Mesodermal cell (in vitro differentiated cells): Measurements from ENCODE around the gene PNPLA7. TPM values are rescaled to one million over a fixed set of nuclear protein-coding genes. Genes with fewer than 3 reads are reported as not detected.
"Not testable (repeated sequence)": the region's sequence is repeated elsewhere in the genome, so short reads cannot be mapped to it uniquely, and the experiment has no call there.

Experiments used
- H3K27ac ChIP-seq: 2 replicates; pipeline ENCODE4 v1.7.0; 2013; ENCODE audit warnings: mild to moderate bottlenecking, low read depth, low read length, moderate library complexity; ENCODE audit not compliant: severe bottlenecking
- H3K36me3 ChIP-seq: 2 replicates; pipeline ENCODE4 v1.7.1; 2013; ENCODE audit warnings: mild to moderate bottlenecking, low read length, moderate library complexity; ENCODE audit not compliant: control insufficient read depth, insufficient read depth
- H3K4me1 ChIP-seq: one replicate; pipeline ENCODE4 v1.7.1; 2013; ENCODE audit warnings: mild to moderate bottlenecking, low read length; ENCODE audit not compliant: insufficient read depth, control insufficient read depth, poor library complexity, severe bottlenecking
- H3K4me3 ChIP-seq: 2 replicates; pipeline ENCODE4 v1.7.0; 2013; ENCODE audit warnings: low read length, control low read depth, mild to moderate bottlenecking; ENCODE audit not compliant: insufficient read depth, poor library complexity, severe bottlenecking; ENCODE audit errors: extremely low read depth
- H3K9me3 ChIP-seq: 2 replicates; pipeline ENCODE4 v1.7.1; 2013; ENCODE audit warnings: mild to moderate bottlenecking, low read length, moderate library complexity; ENCODE audit not compliant: control insufficient read depth
- WGBS, 2 experiments: methylation state at CpG; one replicate each; pipeline ENCODE4 v1.1.5; 2013; ENCODE audit warnings: missing lambda C conversion rate in 2 of 2; ENCODE audit not compliant: insufficient coverage in 2 of 2; 5-methylcytosine and 5-hydroxymethylcytosine counted together
- polyA plus RNA-seq, 2 experiments: library from polyadenylated mRNA; stranded (reverse); fragments of 50-300 nt; gene quantifications; one replicate each; pipeline ENCODE4 v1.2.3, GENCODE V29; 2013

The PNPLA7 gene
- 1.5 TPM for polyA plus RNA-seq (2013, experiment 1 of 2)
- polyA plus RNA-seq (2013, experiment 2 of 2): 1.6 TPM

- Histone ChIP-seq H3K36me3 (peaks cover 24% of the 10 kb centered on the region), H3K4me1 (peaks cover 4% of the 10 kb centered on the region), H3K9me3 (peaks cover 6% of the 10 kb centered on the region), H3K27ac (peak within 1 kb of the TSS; percentile 59), H3K4me3 (peak within 1 kb of the TSS; percentile 54)
- WGBS, 2 experiments: 10 to 23% methylated on average over 7 to 12 of the region's 13 CpGs
These were observed at the start of gene PNPLA7 for GRCh38 chr9:137550231-137550621. Gene PNPLA7, minus strand, starts transcription at chr9:137550402. Its CDS starts 205 bp downstream, at chr9:137550197.

GRCh38 chr9:137598943-137599342 lies 48.7 kb upstream of the PNPLA7 start:
- H3K9me3 ChIP-seq: no peaks in the 10 kb centered on the region
- WGBS, 2 experiments: 78 to 82% methylated on average over 8 of the region's 8 CpGs
- no peaks in the 10 kb centered on the region for H3K36me3 ChIP-seq
- no peaks in the 10 kb centered on the region for H3K4me1 ChIP-seq
- H3K27ac ChIP-seq: no peak overlapping the region
- no peak overlapping the region for H3K4me3 ChIP-seq

GRCh38 chr9:137596577-137596976 lies 46.4 kb upstream of the PNPLA7 start:
- H3K4me1 ChIP-seq, H3K4me3 ChIP-seq, H3K9me3 ChIP-seq, H3K27ac ChIP-seq, H3K36me3 ChIP-seq: not testable (repeated sequence)
- 78% methylated on average over 1 of the region's 7 CpGs; no CpG with 5 or more reads in 1 of the 2 experiments for WGBS, 2 experiments

GRCh38 chr9:137593176-137593575 lies 43.0 kb upstream of the PNPLA7 start:
- Histone ChIP-seq H3K4me1 (peaks cover 3% of the 10 kb centered on the region), H3K27ac (no peak overlapping the region), H3K4me3 (no peak overlapping the region), H3K36me3 (peaks cover 6% of the 10 kb centered on the region), H3K9me3 (no peaks in the 10 kb centered on the region)
- 89 to 90% methylated on average over 10 of the region's 12 CpGs for WGBS, 2 experiments

- H3K9me3 ChIP-seq: no peaks in the 10 kb centered on the region
- 90 to 95% methylated on average over 5 to 6 of the region's 7 CpGs for WGBS, 2 experiments
- no peak overlapping the region for H3K4me3 ChIP-seq
- H3K27ac ChIP-seq: no peak overlapping the region
- peaks cover 10% of the 10 kb centered on the region for H3K36me3 ChIP-seq
- H3K4me1 ChIP-seq: peaks cover 3% of the 10 kb centered on the region
These were observed 42.6 kb upstream of the PNPLA7 start for GRCh38 chr9:137592767-137593166.

- peak within 1 kb of the TSS; percentile 72 for H3K4me3 ChIP-seq
- no peaks in the 10 kb centered on the region for H3K9me3 ChIP-seq
- peaks cover 3% of the 10 kb centered on the region for H3K4me1 ChIP-seq
- WGBS, 2 experiments: 0 to 1% methylated on average over 85 to 111 of the region's 113 CpGs
- peak within 1 kb of the TSS; percentile 66 for H3K27ac ChIP-seq
- H3K36me3 ChIP-seq: peaks cover 31% of the 10 kb centered on the region
These were observed 40.5 kb upstream of the PNPLA7 start, which contains the start of gene ZMYND19 for GRCh38 chr9:137590469-137591383. Gene ZMYND19, minus strand, starts transcription at chr9:137590512. Its CDS starts 249 bp downstream, at chr9:137590263.

- H3K9me3 ChIP-seq: no peaks in the 10 kb centered on the region
- 1% methylated on average over 22 to 23 of the region's 61 CpGs for WGBS, 2 experiments
- H3K4me3 ChIP-seq: peak overlapping the region; percentile 64
- H3K4me1 ChIP-seq: peaks cover 3% of the 10 kb centered on the region
- peaks cover 37% of the 10 kb centered on the region for H3K36me3 ChIP-seq
- H3K27ac ChIP-seq: no peak overlapping the region
These were observed 39.9 kb upstream of the PNPLA7 start for GRCh38 chr9:137590123-137590468.

- Histone ChIP-seq H3K9me3 (no peaks in the 10 kb centered on the region), H3K36me3 (peaks cover 42% of the 10 kb centered on the region), H3K27ac (no peak overlapping the region), H3K4me3 (peak overlapping the region; percentile 64), H3K4me1 (peaks cover 3% of the 10 kb centered on the region)
- WGBS, 2 experiments: 7 to 11% methylated on average over 32 to 46 of the region's 58 CpGs
These were observed 39.4 kb upstream of the PNPLA7 start for GRCh38 chr9:137589441-137590122.

- Histone ChIP-seq H3K36me3 (peaks cover 49% of the 10 kb centered on the region), H3K4me1 (peaks cover 3% of the 10 kb centered on the region)
- WGBS, 2 experiments: 95 to 100% methylated on average over 5 to 6 of the region's 6 CpGs
These were observed 38.7 kb upstream of the PNPLA7 start for GRCh38 chr9:137588891-137589290.

GRCh38 chr9:137588311-137588710 lies 38.1 kb upstream of the PNPLA7 start:
- Histone ChIP-seq H3K36me3 (peaks cover 55% of the 10 kb centered on the region), H3K9me3 (no peaks in the 10 kb centered on the region), H3K27ac (no peak overlapping the region), H3K4me3 (no peak overlapping the region), H3K4me1 (peaks cover 3% of the 10 kb centered on the region)
- WGBS, 2 experiments: 88% methylated on average over 8 to 12 of the region's 13 CpGs

More at GRCh38 chr9:137588891-137589290, 38.7 kb upstream of the PNPLA7 start:
- Histone ChIP-seq H3K9me3 (no peaks in the 10 kb centered on the region), H3K4me3 (peak overlapping the region; percentile 64), H3K27ac (no peak overlapping the region)
